ENCODE data around the gene B4GALT6. TPM values are rescaled to one million over a fixed set of nuclear protein-coding genes. Genes with fewer than 3 reads are reported as not detected.

B4GALT6 gene
- total and polyA plus RNA-seq, 2 of the 13 experiments (the other 11 are each of a cell fraction or from before 2014, with no cell fraction given) = 1.9 to 3.3 TPM

- H3K79me2 ChIP-seq (ENCODE audit: insufficient read depth, low read length) = peaks cover 7% of the 10 kb centered on the region
- no peaks in the 10 kb centered on the region for H4K20me1 ChIP-seq (ENCODE audit: insufficient read depth, low read length)
- H3K4me2 ChIP-seq (ENCODE audit: low read depth, low read length) = peak overlapping the region; percentile 77
- intact Hi-C loops (cut with micrococcal nuclease; ENCODE audit: unreplicated experiment) = loop anchor here (5.0 to 10.0 kb wide), 2 partner anchors 35 to 92 kb away; partner anchors contain the start of gene B4GALT6
- in situ Hi-C loops (cut with HindIII; ENCODE audit: extremely low pct_ligation_motif_present, low pct_unique_long_range_greater_than_20kb) = no loop called here
- H3K9me3 ChIP-seq (ENCODE audit: low read length) = no peaks in the 10 kb centered on the region
- peak overlapping the region; percentile 50 to 64 (median 59) for H3K4me3 ChIP-seq (replicated peaks in 1 of 3; ENCODE audit: insufficient read depth in 1 of 3, low read depth in 2 of 3, low read length in 3 of 3)
- peak overlapping the region; percentile 70 for H3K9ac ChIP-seq (ENCODE audit: insufficient read depth, low read depth, low read length)
- BruUV-seq (replicated peaks) = no TSS peak
- TF ChIP-seq NFIC (IDR thresholded peaks at IDR 0.05; ENCODE audit: low read length) (no peak), PBX2 (CRISPR knock-in tag; IDR thresholded peaks at IDR 0.05) (no peak), HOMEZ (CRISPR knock-in tag; IDR thresholded peaks at IDR 0.05; ENCODE audit: low read depth) (no peak), JUNB (CRISPR knock-in tag; IDR thresholded peaks at IDR 0.05; ENCODE audit: borderline replicate concordance) (no peak), ZNF225 (CRISPR knock-in tag; IDR thresholded peaks at IDR 0.05) (no peak), ZSCAN29 (CRISPR knock-in tag; conservative IDR thresholded peaks at IDR 0.05) (no peak), NONO (IDR thresholded peaks at IDR 0.05) (no peak), NONO (CRISPR knock-in tag; conservative IDR thresholded peaks at IDR 0.05) (no peak), ZNF207 (IDR thresholded peaks at IDR 0.05; ENCODE audit: borderline replicate concordance) (no peak), ZNF263 (CRISPR knock-in tag; IDR thresholded peaks at IDR 0.05) (no peak), PAF1 (CRISPR knock-in tag; IDR thresholded peaks at IDR 0.05) (no peak), RBFOX2 (IDR thresholded peaks at IDR 0.05; ENCODE audit: low read depth, low read length) (peak; percentile 60; the same call in 1 of the 2 replicates), CAMTA2 (CRISPR knock-in tag; IDR thresholded peaks at IDR 0.05; ENCODE audit: borderline replicate concordance) (no peak), MXI1 (IDR thresholded peaks at IDR 0.05; ENCODE audit: borderline replicate concordance, low read depth, low read length) (no peak), ZBTB38 (CRISPR knock-in tag; IDR thresholded peaks at IDR 0.05) (peak; percentile 62; the same call in 1 of the 2 replicates), ZNF256 (CRISPR knock-in tag; conservative IDR thresholded peaks at IDR 0.05) (no peak), ZNF44 (CRISPR knock-in tag; IDR thresholded peaks at IDR 0.05) (no peak), POLR2A (IDR thresholded peaks at IDR 0.05; ENCODE audit: insufficient read depth in 1 of 2, low read depth in 2 of 2, low read length in 2 of 2) (peak in 1 of 2 experiments; percentile 46; a peak in 2 of 4 replicates), NFKB2 (CRISPR knock-in tag; IDR thresholded peaks at IDR 0.05; ENCODE audit: borderline replicate concordance) (no peak)
- ChIA-PET POLR2A (interaction anchor here (1.1 to 2.2 kb wide), 11 partner anchors 14 to 492 kb away, joined by 3 to 19 read pairs (median 6); partner anchors contain the start of gene TRAPPC8), CTCF (ENCODE audit: low intra/inter-chr PET ratio, low total read pairs) (no interaction called here)
- no peak for DNase-seq (ENCODE audit: low spot score)
- peaks cover 2 to 28% of the 10 kb centered on the region in 2 experiments; a peak in 3 of 5 replicates for H3K36me3 ChIP-seq (replicated peaks in 1 of 2; ENCODE audit: control insufficient read depth in 1 of 2, insufficient read depth in 2 of 2, low read length in 2 of 2)
- H2AFZ ChIP-seq (ENCODE audit: low read length) = no peak overlapping the region
- 90% methylated on average over 10 of the region's 10 CpGs for WGBS (ENCODE audit: low lambda C conversion rate)
- peaks cover 95% of the 10 kb centered on the region for H3K4me1 ChIP-seq (ENCODE audit: insufficient read depth, low read length)
- H3K27me3 ChIP-seq (ENCODE audit: control insufficient read depth in 1 of 2, insufficient read depth in 2 of 2, low read length in 2 of 2) = no peaks in the 10 kb centered on the region
- FAIRE-seq = peak; percentile 28
- no peak for ATAC-seq
- H3K27ac ChIP-seq (ENCODE audit: extremely low read length, insufficient read depth, low read length) = peak overlapping the region; percentile 64
These were observed 91.7 kb downstream of the B4GALT6 start for GRCh38 chr18:31592506-31593157.

Measured in HepG2 (cell line).